ENCODE results near the gene BCAS3. TPM values are rescaled to one million over a fixed set of nuclear protein-coding genes. Genes with fewer than 3 reads are reported as not detected.
"Not testable (repeated sequence)": the region's sequence is repeated elsewhere in the genome, so short reads cannot be mapped to it uniquely, and the experiment has no call there.

Gene BCAS3
- polyA plus RNA-seq, 1 experiment = 17.5 TPM

GRCh38 chr17:61002316-61002736 lies 324.7 kb downstream of the BCAS3 start:
- POLR2A ChIA-PET = no interaction called here

DNA sequence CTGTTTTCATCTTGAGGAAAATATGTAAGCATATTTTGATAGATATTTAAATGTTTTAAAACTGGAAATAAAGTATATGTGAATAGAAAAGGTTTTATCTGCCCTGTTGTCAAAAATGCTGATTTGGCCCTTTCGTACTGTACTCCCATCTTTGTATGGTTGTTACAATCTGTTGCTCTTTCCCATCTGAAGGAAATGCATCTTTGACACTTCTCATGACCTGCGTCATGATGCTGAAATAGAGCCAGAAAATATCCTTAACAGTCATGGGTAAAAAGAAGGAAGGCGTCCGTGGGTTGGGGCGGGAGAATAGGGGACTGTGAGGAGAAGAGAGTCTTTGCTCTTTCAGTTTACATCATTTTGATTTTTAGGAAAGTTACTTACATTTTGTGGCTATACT lies 327.7 kb downstream of the BCAS3 start:
- DNase-seq (ENCODE audit: low read depth, low spot score) = no peak

More at GRCh38 chr17:61002316-61002736, 324.7 kb downstream of the BCAS3 start:
- CTCF ChIA-PET = interaction anchor here (0.5 to 2.6 kb wide), 12 partner anchors 8 to 398 kb away, joined by 3 to 16 read pairs (median 6); no protein-coding TSS in a partner anchor
- Histone ChIP-seq H3K27me3 (ENCODE audit: control insufficient read depth, insufficient read depth, low read length) (no peaks in the 10 kb centered on the region), H3K4me3 (ENCODE audit: low read depth, low read length) (no peak overlapping the region), H3K9me3 (ENCODE audit: control insufficient read depth, insufficient read depth, low read length) (no peaks in the 10 kb centered on the region), H3K27ac (ENCODE audit: low read depth, low read length) (no peak overlapping the region)
- peak; percentile 27 for DNase-seq (ENCODE audit: low read depth, low spot score)
- TF ChIP-seq CTCF (IDR thresholded peaks at IDR 0.05; ENCODE audit: low read depth, low read length) = peak; percentile 60

GRCh38 chr17:61005958-61006357 lies 328.3 kb downstream of the BCAS3 start:
- POLR2A ChIA-PET; H3K27ac ChIP-seq (ENCODE audit: low read depth, low read length); H3K9me3 ChIP-seq (ENCODE audit: control insufficient read depth, insufficient read depth, low read length); DNase-seq (ENCODE audit: low read depth, low spot score); H3K27me3 ChIP-seq (ENCODE audit: control insufficient read depth, insufficient read depth, low read length); CTCF ChIA-PET; H3K4me3 ChIP-seq (ENCODE audit: low read depth, low read length): not testable (repeated sequence)

More for the DNA sequence above, 327.7 kb downstream of the BCAS3 start:
- ChIA-PET CTCF (no interaction called here), POLR2A (no interaction called here)
- no peak for TF ChIP-seq CTCF (IDR thresholded peaks at IDR 0.05; ENCODE audit: low read depth, low read length)
- H3K27me3 ChIP-seq (ENCODE audit: control insufficient read depth, insufficient read depth, low read length) = no peaks in the 10 kb centered on the region
- H3K9me3 ChIP-seq (ENCODE audit: control insufficient read depth, insufficient read depth, low read length) = no peaks in the 10 kb centered on the region
- no peak overlapping the region for H3K4me3 ChIP-seq (ENCODE audit: low read depth, low read length)
- H3K27ac ChIP-seq (ENCODE audit: low read depth, low read length) = no peak overlapping the region

DNA sequence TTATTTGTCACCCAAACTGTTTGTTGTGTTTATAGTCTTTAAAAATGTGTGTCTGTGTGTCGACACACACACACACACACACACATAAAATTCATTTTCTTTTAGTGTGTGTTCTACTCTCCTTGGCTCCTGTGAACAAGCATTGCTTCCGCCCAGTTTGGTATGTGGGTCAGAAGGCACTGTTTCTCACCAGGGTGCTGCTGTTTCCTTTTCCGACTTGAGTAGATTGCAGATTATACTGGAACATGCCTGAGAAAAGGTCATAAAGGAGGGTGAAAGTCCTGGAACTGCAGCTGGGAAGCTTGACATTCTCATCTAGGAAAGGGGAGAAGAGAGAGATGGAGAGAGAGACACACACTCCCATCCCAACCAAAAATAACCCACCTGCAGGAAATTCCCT lies 330.3 kb downstream of the BCAS3 start:
- TF ChIP-seq CTCF (IDR thresholded peaks at IDR 0.05; ENCODE audit: low read depth, low read length) = no peak
- DNase-seq (ENCODE audit: low read depth, low spot score) = no peak
- H3K9me3 ChIP-seq (ENCODE audit: control insufficient read depth, insufficient read depth, low read length) = no peaks in the 10 kb centered on the region
- no peaks in the 10 kb centered on the region for H3K27me3 ChIP-seq (ENCODE audit: control insufficient read depth, insufficient read depth, low read length)
- H3K27ac ChIP-seq (ENCODE audit: low read depth, low read length) = no peak overlapping the region
- ChIA-PET POLR2A (no interaction called here), CTCF (interaction anchor here (0.6 to 2.9 kb wide), 2 partner anchors 252 to 287 kb away, joined by 3 to 9 read pairs; no protein-coding TSS in a partner anchor)
- no peak overlapping the region for H3K4me3 ChIP-seq (ENCODE audit: low read depth, low read length)

DNA sequence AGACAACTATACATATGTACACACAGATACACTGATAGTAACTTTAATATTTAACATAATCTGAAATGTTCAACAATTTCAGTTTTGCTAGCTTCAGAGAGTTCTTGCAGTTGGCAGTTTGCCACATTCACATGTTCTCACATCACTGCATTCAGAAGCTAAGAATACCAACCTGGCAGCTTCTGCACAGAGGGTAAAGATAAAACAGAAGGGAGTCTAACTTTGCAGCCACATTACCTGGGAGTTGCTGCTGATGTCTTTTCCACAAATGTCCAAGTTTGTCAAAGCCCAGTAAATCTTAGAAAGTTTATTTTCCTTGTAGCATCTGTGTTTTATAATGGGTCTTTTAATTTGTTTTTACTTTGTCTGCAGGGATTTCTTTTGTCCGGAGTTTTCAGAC lies 332.0 kb downstream of the BCAS3 start:
- H3K27ac ChIP-seq (ENCODE audit: low read depth, low read length) = no peak overlapping the region
- ChIA-PET POLR2A (no interaction called here), CTCF (interaction anchor here (2.9 kb wide), 1 partner anchor 289 kb away, joined by 9 read pairs; no protein-coding TSS in a partner anchor)
- no peak for DNase-seq (ENCODE audit: low read depth, low spot score)
- TF ChIP-seq CTCF (IDR thresholded peaks at IDR 0.05; ENCODE audit: low read depth, low read length) = no peak
- no peaks in the 10 kb centered on the region for H3K9me3 ChIP-seq (ENCODE audit: control insufficient read depth, insufficient read depth, low read length)
- H3K27me3 ChIP-seq (ENCODE audit: control insufficient read depth, insufficient read depth, low read length) = no peaks in the 10 kb centered on the region
- H3K4me3 ChIP-seq (ENCODE audit: low read depth, low read length) = no peak overlapping the region
